ENCODE measurements around the gene PRKG1. TPM values are rescaled to one million over a fixed set of nuclear protein-coding genes. Genes with fewer than 3 reads are reported as not detected.

PRKG1 gene
- total RNA-seq, 1 donor from 2014 or later: 0.17 TPM

DNA sequence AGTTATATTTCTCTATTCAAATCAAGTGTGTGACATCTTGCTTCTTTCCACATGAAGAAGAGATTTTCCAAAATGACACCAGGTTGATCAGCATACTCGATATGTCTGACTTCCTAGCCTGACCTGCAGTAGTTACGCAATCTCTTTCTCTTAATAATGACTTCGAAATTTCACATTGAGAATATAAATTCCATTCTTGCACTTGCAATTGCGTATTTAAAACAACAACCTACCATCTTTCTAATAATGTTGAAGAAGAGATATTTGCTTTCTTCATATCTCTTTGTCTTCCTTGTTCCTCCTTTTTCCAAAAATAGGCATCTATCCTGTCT lies 348.8 kb downstream of the PRKG1 start:
- H3K4me3 ChIP-seq (ENCODE audit: low read depth, low read length): no peak overlapping the region
- no peak for DNase-seq (ENCODE audit: low read depth)
- TF ChIP-seq, protein P1, sequence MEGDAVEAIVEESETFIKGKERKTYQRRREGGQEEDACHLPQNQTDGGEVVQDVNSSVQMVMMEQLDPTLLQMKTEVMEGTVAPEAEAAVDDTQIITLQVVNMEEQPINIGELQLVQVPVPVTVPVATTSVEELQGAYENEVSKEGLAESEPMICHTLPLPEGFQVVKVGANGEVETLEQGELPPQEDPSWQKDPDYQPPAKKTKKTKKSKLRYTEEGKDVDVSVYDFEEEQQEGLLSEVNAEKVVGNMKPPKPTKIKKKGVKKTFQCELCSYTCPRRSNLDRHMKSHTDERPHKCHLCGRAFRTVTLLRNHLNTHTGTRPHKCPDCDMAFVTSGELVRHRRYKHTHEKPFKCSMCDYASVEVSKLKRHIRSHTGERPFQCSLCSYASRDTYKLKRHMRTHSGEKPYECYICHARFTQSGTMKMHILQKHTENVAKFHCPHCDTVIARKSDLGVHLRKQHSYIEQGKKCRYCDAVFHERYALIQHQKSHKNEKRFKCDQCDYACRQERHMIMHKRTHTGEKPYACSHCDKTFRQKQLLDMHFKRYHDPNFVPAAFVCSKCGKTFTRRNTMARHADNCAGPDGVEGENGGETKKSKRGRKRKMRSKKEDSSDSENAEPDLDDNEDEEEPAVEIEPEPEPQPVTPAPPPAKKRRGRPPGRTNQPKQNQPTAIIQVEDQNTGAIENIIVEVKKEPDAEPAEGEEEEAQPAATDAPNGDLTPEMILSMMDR (conservative IDR thresholded peaks at IDR 0.05; ENCODE audit: low read depth, low read length): no peak

- DNase-seq (ENCODE audit: low read depth): no peak
- no peak overlapping the region for H3K4me3 ChIP-seq (ENCODE audit: low read depth, low read length)
- TF ChIP-seq, protein P1 (conservative IDR thresholded peaks at IDR 0.05; ENCODE audit: low read depth, low read length): no peak
Observed at GRCh38 chr10:51425431-51425830, 351.1 kb downstream of the PRKG1 start.

- no peak for DNase-seq (ENCODE audit: low read depth)
- no peak overlapping the region for H3K4me3 ChIP-seq (ENCODE audit: low read depth, low read length)
- TF ChIP-seq, protein P1 (conservative IDR thresholded peaks at IDR 0.05; ENCODE audit: low read depth, low read length): no peak
Observed at GRCh38 chr10:51427758-51428157, 353.5 kb downstream of the PRKG1 start.

GRCh38 chr10:51430506-51430905 lies 356.2 kb downstream of the PRKG1 start:
- TF ChIP-seq, protein P1 (conservative IDR thresholded peaks at IDR 0.05; ENCODE audit: low read depth, low read length): no peak
- no peak overlapping the region for H3K4me3 ChIP-seq (ENCODE audit: low read depth, low read length)
- no peak for DNase-seq (ENCODE audit: low read depth)

- TF ChIP-seq, protein P1 (conservative IDR thresholded peaks at IDR 0.05; ENCODE audit: low read depth, low read length): no peak
- H3K4me3 ChIP-seq (ENCODE audit: low read depth, low read length): no peak overlapping the region
- DNase-seq (ENCODE audit: low read depth): no peak
Observed at GRCh38 chr10:51433949-51434475, 359.7 kb downstream of the PRKG1 start.

DNA sequence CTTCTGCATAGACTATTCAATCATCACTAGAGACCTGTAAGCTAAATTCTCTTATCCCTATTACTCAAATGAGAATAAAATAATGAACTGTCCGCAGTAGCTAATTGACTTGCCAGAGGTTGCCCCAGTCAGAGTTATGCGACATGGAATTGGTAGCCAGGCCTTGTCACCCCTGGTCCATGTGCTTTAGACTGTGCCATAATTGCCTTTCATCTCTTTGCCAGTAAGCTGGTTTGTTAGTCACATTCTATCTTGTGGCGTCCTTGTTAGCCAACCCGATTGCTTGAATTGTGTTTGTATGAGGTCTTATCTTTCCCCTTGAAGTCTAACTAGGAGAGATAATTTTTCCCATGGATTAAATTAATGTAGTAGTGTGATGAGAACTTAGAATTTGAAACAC lies 362.5 kb downstream of the PRKG1 start:
- H3K4me3 ChIP-seq (ENCODE audit: low read depth, low read length): no peak overlapping the region
- no peak for DNase-seq (ENCODE audit: low read depth)
- TF ChIP-seq, protein P1 (conservative IDR thresholded peaks at IDR 0.05; ENCODE audit: low read depth, low read length): no peak

- H3K4me3 ChIP-seq (ENCODE audit: low read depth, low read length): no peak overlapping the region
- TF ChIP-seq, protein P1 (conservative IDR thresholded peaks at IDR 0.05; ENCODE audit: low read depth, low read length): no peak
- DNase-seq (ENCODE audit: low read depth): no peak
Observed at GRCh38 chr10:51439645-51440044, 365.4 kb downstream of the PRKG1 start.

Data from epithelial cell of proximal tubule (primary cell).